Activated T-cell treated with anti-CD3 and anti-CD28 coated beads, Interleukin-2, amount 50 U/mL, for 72 hours (primary cell): ENCODE results near the gene CDADC1. TPM values are rescaled to one million over a fixed set of nuclear protein-coding genes. Genes with fewer than 3 reads are reported as not detected.

Experiments used
- ATAC-seq, 2 donors: fragments of 150-1000 bp; cut with Tn5 transposase; replicated peaks in 1 of 2; 2 replicates each; pipeline ENCODE4 v1.10.0; 2021; ENCODE audit warnings: moderate library complexity in 2 of 2, mild to moderate bottlenecking in 1 of 2
- DNase-seq, 2 donors: peaks; one replicate each; pipeline ENCODE4 v3.0.0; 2021 to 2022; ENCODE audit warnings: mixed read lengths in 1 of 2
- H3K27ac Mint-ChIP-seq: one replicate; pipeline ENCODE4 v1.8.0; 2022; ENCODE audit warnings: mild to moderate bottlenecking, moderate library complexity, mixed read lengths
- H3K27me3 Mint-ChIP-seq: one replicate; pipeline ENCODE4 v1.8.0; 2022; ENCODE audit warnings: low read depth, mixed read lengths
- H3K36me3 Mint-ChIP-seq, 2 donors: one replicate each; pipeline ENCODE4 v1.8.0; 2022; ENCODE audit warnings: mixed read lengths in 2 of 2, mild to moderate bottlenecking in 1 of 2; ENCODE audit not compliant: insufficient read depth in 2 of 2
- H3K4me1 Mint-ChIP-seq: one replicate; pipeline ENCODE4 v1.8.0; 2022; ENCODE audit warnings: low read depth, mixed read lengths
- H3K4me3 Mint-ChIP-seq, 2 donors: one replicate each; pipeline ENCODE4 v1.8.0; 2022; ENCODE audit warnings: mild to moderate bottlenecking in 2 of 2, mixed read lengths in 2 of 2, moderate library complexity in 2 of 2
- H3K9me3 Mint-ChIP-seq, 2 donors: one replicate each; pipeline ENCODE4 v1.8.0; 2022; ENCODE audit warnings: mixed read lengths in 2 of 2
- total RNA-seq, 2 donors: library from RNA; stranded (reverse); gene quantifications; one replicate each; pipeline ENCODE4 v1.2.3, GENCODE V29; 2022

Gene CDADC1
- total RNA-seq, 2 donors from 2014 or later = 13.4 to 14.8 TPM

DNA sequence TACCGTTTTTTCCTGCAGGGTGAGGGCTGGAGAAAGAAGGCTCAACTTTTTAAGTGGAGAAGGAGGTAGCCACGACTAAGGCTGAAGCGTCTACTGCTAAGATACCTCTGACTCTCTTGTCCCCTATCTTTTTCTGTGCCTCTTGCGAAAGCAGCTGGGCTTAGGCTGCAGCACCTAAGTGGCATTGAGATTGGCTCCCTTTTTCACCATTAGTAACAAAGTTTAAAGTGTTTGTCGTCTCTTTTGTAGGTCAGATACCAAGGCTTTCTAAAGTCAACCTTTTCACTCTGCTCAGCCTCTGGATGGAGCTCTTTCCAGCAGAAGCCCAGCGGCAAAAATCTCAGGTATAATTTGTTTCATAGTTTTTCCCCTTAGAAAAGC is 887 bp downstream of the CDADC1 start:
- Mint-ChIP-seq H3K36me3 (peaks cover 5 to 7% of the 10 kb centered on the region in 2 donors), H3K27me3 (peaks cover 11% of the 10 kb centered on the region), H3K4me1 (peaks cover 35% of the 10 kb centered on the region), H3K4me3 (peak overlapping the region; percentile 95 to 98), H3K27ac (peak overlapping the region; percentile 99), H3K9me3 (no peaks in the 10 kb centered on the region)
- DNase-seq (no peak), ATAC-seq (peak; percentile 5 to 13)

DNA sequence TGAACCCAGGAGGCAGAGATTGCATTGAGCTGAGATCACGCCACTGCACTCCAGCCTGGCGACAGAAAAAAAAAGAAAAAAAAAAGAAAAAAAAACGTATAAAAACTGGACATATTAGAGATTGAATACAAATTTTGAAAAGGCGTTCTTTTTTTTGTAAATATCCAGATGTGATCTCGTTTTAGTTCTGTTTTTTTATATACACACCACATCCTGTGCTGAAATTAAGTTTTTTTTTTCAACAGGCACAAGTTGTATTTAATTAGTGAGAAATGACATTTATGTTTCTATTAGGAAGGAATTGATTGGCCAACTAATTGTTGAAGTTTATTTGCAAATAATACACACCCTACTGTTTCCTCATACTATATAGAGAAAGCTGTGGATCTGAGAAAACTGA is 3.6 kb downstream of the CDADC1 start:
- Mint-ChIP-seq H3K36me3 (peaks cover 10 to 11% of the 10 kb centered on the region in 2 donors), H3K27ac (no peak overlapping the region), H3K9me3 (no peaks in the 10 kb centered on the region), H3K4me3 (no peak overlapping the region), H3K27me3 (no peaks in the 10 kb centered on the region), H3K4me1 (peaks cover 52% of the 10 kb centered on the region)
- ATAC-seq = no peak
- DNase-seq = no peak

GRCh38 chr13:49253310-49253709 is 5.6 kb downstream of the CDADC1 start:
- H3K4me1 Mint-ChIP-seq = peaks cover 58% of the 10 kb centered on the region
- H3K27ac Mint-ChIP-seq = peak overlapping the region; percentile 46
- no peaks in the 10 kb centered on the region for H3K27me3 Mint-ChIP-seq
- peak overlapping the region in 1 of 2 donors; percentile 39 for H3K4me3 Mint-ChIP-seq
- no peaks in the 10 kb centered on the region for H3K9me3 Mint-ChIP-seq
- H3K36me3 Mint-ChIP-seq = peaks cover 3 to 6% of the 10 kb centered on the region in 2 donors
- ATAC-seq = peak in 1 of 2 donors; percentile 35
- DNase-seq = no peak

- Mint-ChIP-seq H3K36me3 (peaks cover 3 to 6% of the 10 kb centered on the region in 2 donors), H3K4me1 (peaks cover 55% of the 10 kb centered on the region), H3K4me3 (no peak overlapping the region), H3K27me3 (no peaks in the 10 kb centered on the region), H3K27ac (peak overlapping the region; percentile 79), H3K9me3 (no peaks in the 10 kb centered on the region)
- DNase-seq (no peak), ATAC-seq (no peak)
Measured at GRCh38 chr13:49254007-49254406, 6.3 kb downstream of the CDADC1 start.

DNA sequence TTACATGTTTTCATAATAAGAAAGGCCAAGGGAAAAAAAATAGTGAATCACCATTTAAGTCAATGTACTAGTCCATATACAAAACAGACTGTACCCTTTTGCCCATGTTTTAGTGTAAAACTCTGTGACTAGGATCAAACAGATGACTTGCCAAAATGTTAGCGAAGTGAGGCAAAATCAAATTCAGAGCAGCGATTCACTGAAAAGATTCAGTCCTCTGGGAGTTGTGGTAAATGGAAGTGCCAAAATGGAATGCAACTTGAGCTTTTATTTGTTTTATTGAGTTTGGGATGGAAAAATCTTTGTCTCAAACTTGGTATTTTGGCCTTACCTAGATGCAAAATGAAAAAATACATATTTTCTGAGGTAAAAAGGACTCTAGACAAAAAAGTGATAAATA is 9.1 kb downstream of the CDADC1 start:
- ATAC-seq (no peak), DNase-seq (no peak)
- Mint-ChIP-seq H3K4me3 (no peak overlapping the region), H3K27ac (no peak overlapping the region), H3K9me3 (no peaks in the 10 kb centered on the region), H3K27me3 (no peaks in the 10 kb centered on the region), H3K36me3 (peaks cover 5 to 19% of the 10 kb centered on the region in 2 donors), H3K4me1 (peaks cover 37% of the 10 kb centered on the region)

GRCh38 chr13:49258089-49258796 is 10.5 kb downstream of the CDADC1 start:
- no peak for DNase-seq
- peaks cover 35% of the 10 kb centered on the region for H3K4me1 Mint-ChIP-seq
- peak in 1 of 2 donors; percentile 11 for ATAC-seq
- H3K36me3 Mint-ChIP-seq = peaks cover 5 to 19% of the 10 kb centered on the region in 2 donors
- H3K27ac Mint-ChIP-seq = peak overlapping the region; percentile 30
- no peaks in the 10 kb centered on the region for H3K9me3 Mint-ChIP-seq
- H3K4me3 Mint-ChIP-seq = peak overlapping the region; percentile 69 to 70
- H3K27me3 Mint-ChIP-seq = no peaks in the 10 kb centered on the region

- no peak for DNase-seq
- ATAC-seq = no peak
Measured at GRCh38 chr13:49259586-49259985, 11.9 kb downstream of the CDADC1 start.

DNA sequence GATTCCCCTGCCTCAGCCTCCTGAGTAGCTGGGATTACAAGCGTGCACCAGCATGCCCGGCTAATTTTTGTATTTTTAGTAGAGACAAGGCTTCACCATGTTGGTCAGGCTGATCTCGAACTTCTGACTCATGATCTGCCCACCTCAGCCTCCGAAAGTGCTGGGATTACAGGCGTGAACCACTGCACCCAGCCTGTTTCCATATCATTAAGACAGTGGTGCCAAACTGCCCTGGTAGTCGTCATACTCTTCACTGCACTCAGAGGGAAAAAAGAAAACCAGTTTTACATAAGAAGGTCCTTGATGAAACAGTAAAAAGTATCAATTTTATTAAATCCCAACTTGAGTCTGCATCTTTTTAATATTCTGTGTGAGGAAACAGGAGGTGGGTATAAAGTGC is 14.9 kb downstream of the CDADC1 start:
- no peaks in the 10 kb centered on the region for H3K27me3 Mint-ChIP-seq
- ATAC-seq (peak in 1 of 2 donors; percentile 53), DNase-seq (no peak)
- no peak overlapping the region for H3K27ac Mint-ChIP-seq
- H3K4me3 Mint-ChIP-seq = no peak overlapping the region
- H3K36me3 Mint-ChIP-seq = peaks cover 2 to 15% of the 10 kb centered on the region in 2 donors
- H3K9me3 Mint-ChIP-seq = no peaks in the 10 kb centered on the region
- peaks cover 10% of the 10 kb centered on the region for H3K4me1 Mint-ChIP-seq

More at GRCh38 chr13:49259586-49259985, 11.9 kb downstream of the CDADC1 start:
- Mint-ChIP-seq H3K4me3 (no peak overlapping the region), H3K4me1 (peaks cover 21% of the 10 kb centered on the region), H3K36me3 (peaks cover 5 to 19% of the 10 kb centered on the region in 2 donors), H3K9me3 (no peaks in the 10 kb centered on the region), H3K27me3 (no peaks in the 10 kb centered on the region), H3K27ac (no peak overlapping the region)

- DNase-seq (no peak), ATAC-seq (no peak)
- H3K4me3 Mint-ChIP-seq = no peak overlapping the region
- peaks cover 0 to 8% of the 10 kb centered on the region in 2 donors for H3K36me3 Mint-ChIP-seq
- H3K4me1 Mint-ChIP-seq = peaks cover 2% of the 10 kb centered on the region
- H3K27me3 Mint-ChIP-seq = no peaks in the 10 kb centered on the region
- H3K9me3 Mint-ChIP-seq = no peaks in the 10 kb centered on the region
- no peak overlapping the region for H3K27ac Mint-ChIP-seq
Measured at GRCh38 chr13:49265822-49266221, 18.1 kb downstream of the CDADC1 start.

GRCh38 chr13:49271264-49271663 is 23.5 kb downstream of the CDADC1 start:
- DNase-seq (no peak), ATAC-seq (peak; percentile 84 to 98)
- H3K36me3 Mint-ChIP-seq = peaks cover 0 to 3% of the 10 kb centered on the region in 2 donors
- no peaks in the 10 kb centered on the region for H3K27me3 Mint-ChIP-seq
- H3K27ac Mint-ChIP-seq = peak overlapping the region; percentile 30
- H3K9me3 Mint-ChIP-seq = no peaks in the 10 kb centered on the region
- peaks cover 13% of the 10 kb centered on the region for H3K4me1 Mint-ChIP-seq
- peak overlapping the region in 1 of 2 donors; percentile 13 for H3K4me3 Mint-ChIP-seq

DNA sequence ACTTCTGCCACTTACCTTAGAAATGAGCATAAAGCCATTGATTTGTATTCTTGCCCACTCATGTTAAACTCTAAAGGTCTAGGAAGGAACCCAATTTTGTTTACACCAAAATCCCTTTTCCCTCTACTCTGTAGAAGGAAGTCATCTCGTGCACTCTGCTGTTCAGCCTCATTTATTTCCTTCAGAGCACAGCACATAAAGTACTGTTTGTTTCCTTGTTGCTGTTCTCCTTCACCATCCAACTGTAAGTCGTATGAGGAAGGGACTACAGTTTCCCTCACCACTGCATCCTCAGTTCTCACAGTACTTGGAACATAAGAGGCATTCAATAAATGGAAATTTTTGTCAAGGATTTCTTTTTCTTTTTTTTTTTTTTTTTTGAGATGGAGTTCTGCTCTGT is 24.6 kb downstream of the CDADC1 start:
- DNase-seq (no peak), ATAC-seq (no peak)
- peaks cover 0 to 3% of the 10 kb centered on the region in 2 donors for H3K36me3 Mint-ChIP-seq
- no peaks in the 10 kb centered on the region for H3K9me3 Mint-ChIP-seq
- peaks cover 13% of the 10 kb centered on the region for H3K4me1 Mint-ChIP-seq
- H3K27ac Mint-ChIP-seq = no peak overlapping the region
- no peak overlapping the region for H3K4me3 Mint-ChIP-seq
- no peaks in the 10 kb centered on the region for H3K27me3 Mint-ChIP-seq

- Mint-ChIP-seq H3K27me3 (no peaks in the 10 kb centered on the region), H3K9me3 (no peaks in the 10 kb centered on the region), H3K4me3 (no peak overlapping the region), H3K36me3 (no peaks in the 10 kb centered on the region), H3K27ac (no peak overlapping the region), H3K4me1 (no peaks in the 10 kb centered on the region)
- ATAC-seq = no peak
- DNase-seq = no peak
Measured at GRCh38 chr13:49278211-49278610, 30.5 kb downstream of the CDADC1 start.

GRCh38 chr13:49279112-49279511 is 31.4 kb downstream of the CDADC1 start:
- no peaks in the 10 kb centered on the region for H3K27me3 Mint-ChIP-seq
- no peaks in the 10 kb centered on the region for H3K36me3 Mint-ChIP-seq

GRCh38 chr13:49279885-49280284 is 32.2 kb downstream of the CDADC1 start:
- Mint-ChIP-seq H3K36me3 (no peaks in the 10 kb centered on the region), H3K27ac (no peak overlapping the region), H3K27me3 (no peaks in the 10 kb centered on the region), H3K4me1 (no peaks in the 10 kb centered on the region), H3K4me3 (no peak overlapping the region), H3K9me3 (no peaks in the 10 kb centered on the region)
- ATAC-seq = no peak
- no peak for DNase-seq

More at GRCh38 chr13:49279112-49279511, 31.4 kb downstream of the CDADC1 start:
- Mint-ChIP-seq H3K27ac (no peak overlapping the region), H3K9me3 (no peaks in the 10 kb centered on the region), H3K4me1 (no peaks in the 10 kb centered on the region), H3K4me3 (no peak overlapping the region)
- ATAC-seq = no peak
- DNase-seq = no peak
